GM19467 (cell line): ENCODE measurements around the gene LIPJ.

Experiments
- ATAC-seq: cut with Tn5 transposase; IDR thresholded peaks from one replicate; pipeline ENCODE4 v1.9.1; 2021; ENCODE audit warnings: mild to moderate bottlenecking, moderate library complexity; ENCODE audit not compliant: unreplicated experiment

The LIPJ gene

DNA sequence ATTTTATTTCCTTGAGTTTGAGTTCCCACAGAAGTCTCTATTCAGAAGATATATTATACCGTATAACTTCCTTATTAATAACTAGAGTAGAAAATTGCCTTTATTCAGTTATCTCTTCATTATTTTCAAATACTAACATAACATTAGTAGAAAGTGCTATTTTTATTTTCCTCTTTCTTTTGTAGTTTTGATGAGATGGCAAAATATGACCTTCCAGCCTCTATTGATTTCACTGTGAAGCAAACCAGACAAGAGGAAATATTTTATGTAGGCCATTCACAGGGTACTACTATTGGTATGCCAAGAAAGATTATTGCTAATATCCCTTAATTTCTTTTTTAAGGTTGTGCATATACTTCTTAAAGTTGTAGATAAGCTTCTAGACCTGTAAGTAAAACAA, 7.9 kb downstream of the LIPJ start:
- no peak for ATAC-seq

GRCh38 chr10:88598055-88598454, 11.5 kb downstream of the LIPJ start:
- peak; percentile 85 for ATAC-seq

GRCh38 chr10:88608052-88608732, 21.6 kb downstream of the LIPJ start:
- ATAC-seq = no peak

- ATAC-seq = no peak
These were observed 22.2 kb downstream of the LIPJ start for GRCh38 chr10:88608780-88609179.

DNA sequence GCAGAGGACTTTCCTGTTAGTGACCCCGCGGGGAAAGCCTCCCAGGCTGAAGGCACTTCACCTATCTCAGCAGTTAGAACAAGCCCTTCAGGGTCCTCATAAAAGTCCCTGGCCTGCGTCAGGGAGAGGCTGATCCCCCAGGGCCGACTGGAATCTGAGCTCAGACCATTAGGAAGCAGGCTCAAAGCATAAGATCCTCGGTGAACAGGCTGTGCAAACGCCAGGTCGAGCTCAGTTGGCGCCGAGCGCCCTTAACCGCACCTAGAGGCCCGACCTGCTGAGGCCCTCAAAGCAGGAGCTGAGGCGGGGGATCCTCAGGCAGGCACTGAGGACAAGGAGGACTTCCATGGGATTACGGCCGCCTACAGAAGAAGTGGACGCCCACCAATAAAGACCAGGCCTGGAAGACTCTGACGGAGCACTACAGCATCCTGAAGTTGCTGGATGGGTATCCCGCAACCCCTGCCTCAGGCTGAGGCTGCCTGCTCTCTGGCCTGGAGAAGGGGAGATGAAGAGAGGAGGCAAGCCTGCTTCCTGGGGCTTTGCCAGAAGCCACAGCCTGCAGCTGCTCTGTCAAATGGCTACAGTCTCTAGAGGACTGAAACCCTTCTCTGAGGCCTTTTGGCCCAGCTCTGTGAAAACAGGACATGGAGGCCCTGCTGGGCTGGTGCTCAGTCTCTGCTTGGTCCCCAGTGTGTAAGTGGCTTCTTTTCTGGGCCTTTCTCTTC, 29.9 kb downstream of the LIPJ start:
- no peak for ATAC-seq

- no peak for ATAC-seq
These were observed 31.3 kb downstream of the LIPJ start for GRCh38 chr10:88617772-88618300.

- no peak for ATAC-seq
These were observed 31.9 kb downstream of the LIPJ start for GRCh38 chr10:88618496-88618895.

DNA sequence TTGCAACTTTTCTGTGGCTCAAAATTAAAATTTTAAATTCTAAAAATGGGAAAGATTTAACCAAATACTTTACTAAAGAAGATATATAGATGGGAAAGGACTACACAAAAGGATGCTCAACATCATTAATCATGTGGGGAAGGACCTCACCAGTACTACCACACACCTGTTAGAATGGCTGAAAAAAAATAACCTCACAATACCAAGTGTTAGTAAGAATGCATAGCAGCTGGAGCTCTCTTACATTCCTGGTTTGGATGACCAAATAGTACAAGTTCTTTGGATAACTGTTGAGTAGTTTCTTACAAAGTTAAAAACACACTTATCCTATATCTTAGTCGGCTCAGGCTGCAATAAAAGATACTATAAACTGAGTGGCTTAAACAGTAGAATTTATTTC, 33.9 kb downstream of the LIPJ start:
- no peak for ATAC-seq

DNA sequence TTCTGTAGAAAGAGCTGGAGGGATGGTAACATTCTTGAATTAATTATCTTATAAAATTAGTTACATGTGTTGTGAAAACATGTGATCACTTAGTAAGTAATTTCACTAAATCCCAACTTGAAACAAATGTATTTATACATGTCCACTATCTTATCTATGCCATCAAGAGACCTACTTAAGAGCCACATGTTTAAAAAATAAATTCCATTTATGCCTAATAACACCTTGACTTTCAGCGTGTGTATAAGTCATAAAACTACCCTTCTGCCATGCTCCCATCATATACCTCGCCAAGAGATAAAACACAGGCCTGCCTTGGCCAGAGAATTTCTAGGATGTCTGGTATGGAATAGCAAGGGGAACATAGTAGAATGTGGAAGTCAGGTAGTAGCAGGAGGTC, 37.3 kb downstream of the LIPJ start:
- ATAC-seq = no peak

- ATAC-seq = no peak
These were observed 38.3 kb downstream of the LIPJ start for GRCh38 chr10:88624840-88625239.

GRCh38 chr10:88640186-88640585, 53.6 kb downstream of the LIPJ start:
- ATAC-seq = no peak

DNA sequence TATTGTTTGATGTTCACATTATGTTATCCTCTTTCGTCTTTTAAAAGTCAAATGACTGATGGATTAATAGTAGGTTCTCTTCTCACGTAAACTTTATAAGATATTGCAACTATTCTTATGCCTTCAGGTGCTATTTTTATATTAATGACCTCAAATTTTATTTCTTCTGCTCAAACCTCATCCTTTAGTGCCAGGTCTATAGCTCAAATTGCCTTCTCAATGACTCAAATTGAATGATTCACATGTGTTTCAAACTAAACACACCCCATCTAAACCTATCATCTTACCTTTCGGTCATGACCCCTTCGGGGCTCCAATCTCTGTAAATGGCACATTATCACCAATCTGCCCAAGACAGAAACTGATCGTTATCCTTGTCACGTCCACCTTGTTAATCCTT, 55.6 kb downstream of the LIPJ start:
- no peak for ATAC-seq

DNA sequence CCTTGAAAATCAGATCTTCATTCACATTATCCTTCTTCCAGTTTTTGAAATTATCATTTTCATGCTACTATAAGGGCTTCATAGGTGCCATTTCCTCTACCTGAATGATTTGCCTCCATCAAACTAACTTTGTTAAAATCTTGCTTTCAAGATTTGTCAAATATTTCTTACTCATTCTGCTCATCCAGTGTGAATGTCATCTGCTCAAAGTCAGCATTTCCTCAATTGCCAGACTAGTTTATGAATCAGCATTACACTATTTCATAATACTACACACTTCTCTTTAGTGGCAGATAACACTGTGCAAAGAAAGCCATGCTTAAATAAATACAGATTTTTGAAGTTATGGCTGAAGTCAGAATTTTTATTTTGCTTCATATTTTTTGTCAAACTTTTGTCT, 56.4 kb downstream of the LIPJ start:
- ATAC-seq = no peak

DNA sequence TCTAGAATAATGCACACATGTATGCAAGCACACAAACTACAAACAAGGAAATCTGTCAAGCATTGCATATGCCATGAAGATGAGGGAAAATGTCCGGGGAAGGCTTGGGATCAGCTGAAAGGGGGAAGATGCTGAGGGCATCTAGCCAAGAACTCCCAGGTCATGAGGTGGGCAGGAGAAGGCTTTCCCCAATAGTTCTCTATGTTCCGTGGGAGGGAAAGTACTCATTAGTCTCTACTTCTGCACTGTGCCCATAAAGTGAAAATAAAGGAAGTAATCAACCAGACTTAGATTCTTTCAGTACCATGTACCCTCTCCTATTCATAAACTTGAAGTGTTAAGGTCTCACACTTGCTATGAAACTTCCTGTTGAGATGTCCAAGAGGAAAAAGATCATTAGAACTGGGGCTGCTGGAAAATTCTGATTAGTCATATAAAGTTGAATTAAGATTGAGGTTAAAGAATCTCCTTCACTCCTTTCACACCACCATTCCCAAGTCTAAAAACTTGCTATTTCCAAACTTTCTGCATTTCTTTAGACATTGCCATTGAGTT, 60.6 kb downstream of the LIPJ start:
- ATAC-seq = no peak

- ATAC-seq = no peak
These were observed 64.6 kb downstream of the LIPJ start for GRCh38 chr10:88651101-88651551.

- no peak for ATAC-seq
These were observed 66.1 kb downstream of the LIPJ start for GRCh38 chr10:88652616-88653015.
